Mesenchymal stem cell (in vitro differentiated cells and primary cell): ENCODE data around the gene PPARA.

Experiments
- DNase-seq: peaks from one replicate; pipeline ENCODE4 v3.0.0-alpha.2; 2013
- H2AFZ ChIP-seq: one replicate; pipeline ENCODE4 v1.6.1; 2013; ENCODE audit warnings: low read depth, mild to moderate bottlenecking, control low read depth, inconsistent platforms, low read length, moderate library complexity
- H2AK5ac ChIP-seq: 2 replicates; pipeline ENCODE4 v1.6.1; 2013; ENCODE audit warnings: low read length, moderate library complexity, mild to moderate bottlenecking, inconsistent platforms; ENCODE audit not compliant: severe bottlenecking
- H2BK120ac ChIP-seq: one replicate; pipeline ENCODE4 v1.6.1; 2013; ENCODE audit warnings: low read depth, mild to moderate bottlenecking, inconsistent platforms, low read length, moderate library complexity
- H2BK12ac ChIP-seq, 2 experiments: one replicate each; pipeline ENCODE4 v1.6.1; 2013; ENCODE audit warnings: inconsistent platforms in 2 of 2, low read length in 2 of 2, mild to moderate bottlenecking in 2 of 2, moderate library complexity in 2 of 2, control low read depth in 1 of 2
- H2BK15ac ChIP-seq: one replicate; pipeline ENCODE4 v1.6.1; 2013; ENCODE audit warnings: mild to moderate bottlenecking, low read depth, inconsistent platforms; ENCODE audit not compliant: poor library complexity, severe bottlenecking
- H2BK5ac ChIP-seq: 2 replicates; pipeline ENCODE4 v1.6.1; 2013; ENCODE audit warnings: low read depth, mild to moderate bottlenecking, low read length, control low read depth, inconsistent platforms; ENCODE audit not compliant: poor library complexity, severe bottlenecking
- H3K14ac ChIP-seq, 2 experiments: one replicate each; pipeline ENCODE4 v1.6.1; 2013; ENCODE audit warnings: inconsistent platforms in 2 of 2, low read length in 2 of 2, control low read depth in 1 of 2, mild to moderate bottlenecking in 1 of 2, moderate library complexity in 1 of 2
- H3K18ac ChIP-seq, 2 experiments: one replicate each; pipeline ENCODE4 v1.6.1; 2013; ENCODE audit warnings: inconsistent platforms in 2 of 2, low read length in 2 of 2, control low read depth in 1 of 2, low read depth in 1 of 2, mild to moderate bottlenecking in 1 of 2
- H3K23ac ChIP-seq, 2 experiments: one replicate each; pipeline ENCODE4 v1.6.1; 2013; ENCODE audit warnings: inconsistent platforms in 2 of 2, low read length in 2 of 2, mild to moderate bottlenecking in 2 of 2, moderate library complexity in 2 of 2, control low read depth in 1 of 2
- H3K27ac ChIP-seq: 2 replicates; pipeline ENCODE4 v1.5.1; 2013; ENCODE audit warnings: mild to moderate bottlenecking, moderate library complexity, low read length, control low read depth, inconsistent platforms; ENCODE audit not compliant: poor library complexity, severe bottlenecking
- H3K27me3 ChIP-seq, 2 experiments: 2 replicates each; pipeline versions ENCODE4 v1.6.1 to v1.7.0; 2013; ENCODE audit warnings: low read length in 2 of 2, mild to moderate bottlenecking in 2 of 2, moderate library complexity in 2 of 2, control low read depth in 1 of 2, inconsistent platforms in 1 of 2; ENCODE audit not compliant: control insufficient read depth in 1 of 2, insufficient read depth in 1 of 2
- H3K36me3 ChIP-seq, 2 experiments: 2 replicates each; pipeline versions ENCODE4 v1.6.1 to v1.7.0; 2013; ENCODE audit warnings: low read length in 2 of 2, control low read depth in 1 of 2, inconsistent platforms in 1 of 2, low read depth in 1 of 2, mild to moderate bottlenecking in 1 of 2; ENCODE audit not compliant: insufficient read depth in 2 of 2, control insufficient read depth in 1 of 2
- H3K4ac ChIP-seq, 2 experiments: one replicate each; pipeline ENCODE4 v1.6.1; 2013; ENCODE audit warnings: inconsistent platforms in 2 of 2, low read length in 2 of 2, mild to moderate bottlenecking in 2 of 2, moderate library complexity in 2 of 2, control low read depth in 1 of 2, low read depth in 1 of 2
- H3K4me1 ChIP-seq: 2 replicates; pipeline ENCODE4 v1.6.1; 2013; ENCODE audit warnings: low read depth, low read length, control low read depth; ENCODE audit not compliant: control insufficient read depth, insufficient read depth
- H3K4me2 ChIP-seq: 2 replicates; pipeline ENCODE4 v1.6.1; 2013; ENCODE audit warnings: low read length, mild to moderate bottlenecking, inconsistent platforms; ENCODE audit not compliant: poor library complexity, severe bottlenecking
- H3K4me3 ChIP-seq, 2 experiments: 2 replicates each; pipeline versions ENCODE4 v1.5.1 to v1.7.0; 2013; ENCODE audit warnings: low read length in 2 of 2, mild to moderate bottlenecking in 2 of 2, control low read depth in 1 of 2, low read depth in 1 of 2; ENCODE audit not compliant: insufficient read depth in 1 of 2
- H3K79me1 ChIP-seq: replicated peaks from 2 replicates; pipeline ENCODE4 v1.6.1; 2013; ENCODE audit warnings: mild to moderate bottlenecking, control low read depth, low read length, inconsistent platforms; ENCODE audit not compliant: poor library complexity, severe bottlenecking
- H3K9ac ChIP-seq: 2 replicates; pipeline ENCODE4 v1.7.0; 2013; ENCODE audit warnings: mild to moderate bottlenecking, low read length, moderate library complexity
- H3K9me3 ChIP-seq: 2 replicates; pipeline ENCODE4 v1.7.0; 2013; ENCODE audit warnings: mild to moderate bottlenecking, low read length; ENCODE audit not compliant: control insufficient read depth
- H4K8ac ChIP-seq: one replicate; pipeline ENCODE4 v1.6.1; 2013; ENCODE audit warnings: inconsistent platforms, mild to moderate bottlenecking, low read length, moderate library complexity
- H4K91ac ChIP-seq: one replicate; pipeline ENCODE4 v1.6.1; 2013; ENCODE audit warnings: mild to moderate bottlenecking, low read length, inconsistent platforms
- WGBS: methylation state at CpG from one replicate; pipeline ENCODE4 v1.1.7; 2013; ENCODE audit warnings: mixed read lengths; 5-methylcytosine and 5-hydroxymethylcytosine counted together

PPARA gene

GRCh38 chr22:46212195-46212594 is 61.9 kb downstream of the PPARA start:
- H3K79me1 ChIP-seq, result no peaks in the 10 kb centered on the region
- H3K9me3 ChIP-seq, result peaks cover 29% of the 10 kb centered on the region
- no peak overlapping the region for H4K8ac ChIP-seq
- H2BK12ac ChIP-seq, result no peak overlapping the region
- no peak overlapping the region for H2AFZ ChIP-seq
- H3K4me1 ChIP-seq, result no peaks in the 10 kb centered on the region
- no peak overlapping the region for H3K4me2 ChIP-seq
- no peak overlapping the region for H3K9ac ChIP-seq
- H3K27me3 ChIP-seq, result no peaks in the 10 kb centered on the region
- H2BK5ac ChIP-seq, result no peak overlapping the region
- no peak overlapping the region for H2BK120ac ChIP-seq
- H3K4me3 ChIP-seq, result no peak overlapping the region
- H3K23ac ChIP-seq, result no peak overlapping the region
- no peak overlapping the region for H3K4ac ChIP-seq
- no peak overlapping the region for H3K27ac ChIP-seq
- WGBS, result 78% methylated on average over 4 of the region's 4 CpGs
- H2BK15ac ChIP-seq, result no peak overlapping the region
- H4K91ac ChIP-seq, result no peak overlapping the region
- no peak overlapping the region for H2AK5ac ChIP-seq
- DNase-seq, result no peak
- H3K14ac ChIP-seq, result no peak overlapping the region
- peaks cover 31 to 73% of the 10 kb centered on the region in 2 experiments for H3K36me3 ChIP-seq
- no peak overlapping the region for H3K18ac ChIP-seq

- H3K27me3 ChIP-seq, result no peaks in the 10 kb centered on the region
- no peak overlapping the region for H3K9ac ChIP-seq
- H2BK5ac ChIP-seq, result no peak overlapping the region
- H3K4me3 ChIP-seq, result no peak overlapping the region
- H3K18ac ChIP-seq, result no peak overlapping the region
- no peak overlapping the region for H3K27ac ChIP-seq
- H3K4me2 ChIP-seq, result no peak overlapping the region
- 96% methylated on average over 4 of the region's 4 CpGs for WGBS
- H4K8ac ChIP-seq, result no peak overlapping the region
- H3K36me3 ChIP-seq, result peaks cover 31 to 75% of the 10 kb centered on the region in 2 experiments
- H2AFZ ChIP-seq, result no peak overlapping the region
- H3K79me1 ChIP-seq, result no peaks in the 10 kb centered on the region
- H2AK5ac ChIP-seq, result no peak overlapping the region
- no peak overlapping the region for H3K23ac ChIP-seq
- H2BK120ac ChIP-seq, result no peak overlapping the region
- H4K91ac ChIP-seq, result no peak overlapping the region
- no peaks in the 10 kb centered on the region for H3K4me1 ChIP-seq
- H3K14ac ChIP-seq, result no peak overlapping the region
- DNase-seq, result no peak
- no peak overlapping the region for H2BK12ac ChIP-seq
- H3K9me3 ChIP-seq, result peaks cover 29% of the 10 kb centered on the region
- H2BK15ac ChIP-seq, result no peak overlapping the region
- H3K4ac ChIP-seq, result no peak overlapping the region
These were observed 62.7 kb downstream of the PPARA start for GRCh38 chr22:46213052-46213451.

DNA sequence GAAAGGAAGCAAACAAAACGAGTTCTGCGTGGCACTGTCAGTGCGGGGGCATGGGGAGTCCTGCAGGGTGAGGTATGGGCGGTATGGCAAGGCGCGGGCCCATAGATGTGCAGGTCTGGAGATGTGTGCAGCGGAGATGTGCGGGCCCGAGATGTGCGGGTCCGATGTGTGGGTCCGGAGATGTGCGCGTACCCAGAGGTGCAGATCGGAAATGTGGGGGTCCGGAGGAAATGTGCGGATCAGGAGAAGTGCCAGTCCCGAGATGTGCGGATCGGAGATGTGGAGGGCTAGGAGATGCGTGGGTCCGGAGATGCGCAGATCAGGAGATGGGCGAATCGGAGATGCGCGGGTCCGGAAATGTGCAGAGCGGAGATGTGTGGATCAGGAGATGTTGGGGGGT is 63.8 kb downstream of the PPARA start:
- Histone ChIP-seq H2AFZ (no peak overlapping the region), H3K27ac (no peak overlapping the region), H3K36me3 (peaks cover 36 to 73% of the 10 kb centered on the region in 2 experiments), H3K4me1 (no peaks in the 10 kb centered on the region), H3K79me1 (no peaks in the 10 kb centered on the region), H3K27me3 (no peaks in the 10 kb centered on the region), H4K91ac (no peak overlapping the region), H4K8ac (no peak overlapping the region), H3K14ac (no peak overlapping the region), H3K23ac (no peak overlapping the region), H2AK5ac (no peak overlapping the region), H2BK12ac (no peak overlapping the region), H3K9me3 (peaks cover 22% of the 10 kb centered on the region), H2BK15ac (no peak overlapping the region), H3K9ac (no peak overlapping the region), H3K4me3 (no peak overlapping the region), H3K18ac (no peak overlapping the region), H3K4ac (no peak overlapping the region), H2BK5ac (no peak overlapping the region), H3K4me2 (no peak overlapping the region), H2BK120ac (no peak overlapping the region)
- no peak for DNase-seq
- WGBS, result 98% methylated on average over 29 of the region's 29 CpGs

- H3K23ac ChIP-seq, result no peak overlapping the region
- 97% methylated on average over 28 of the region's 28 CpGs for WGBS
These were observed 64.3 kb downstream of the PPARA start for GRCh38 chr22:46214616-46215015.

More at GRCh38 chr22:46214616-46215015, 64.3 kb downstream of the PPARA start:
- peaks cover 38 to 73% of the 10 kb centered on the region in 2 experiments for H3K36me3 ChIP-seq
- H2BK5ac ChIP-seq, result no peak overlapping the region
- no peak overlapping the region for H4K8ac ChIP-seq
- no peak overlapping the region for H3K4me2 ChIP-seq
- no peak overlapping the region for H4K91ac ChIP-seq
- no peak overlapping the region for H3K27ac ChIP-seq
- H3K9me3 ChIP-seq, result peaks cover 18% of the 10 kb centered on the region
- H3K18ac ChIP-seq, result no peak overlapping the region
- H3K9ac ChIP-seq, result no peak overlapping the region
- no peaks in the 10 kb centered on the region for H3K27me3 ChIP-seq
- no peak overlapping the region for H3K4me3 ChIP-seq
- no peak overlapping the region for H2AK5ac ChIP-seq
- H3K79me1 ChIP-seq, result no peaks in the 10 kb centered on the region
- no peak overlapping the region for H2AFZ ChIP-seq
- DNase-seq, result no peak
- no peak overlapping the region for H2BK15ac ChIP-seq
- H2BK12ac ChIP-seq, result no peak overlapping the region
- no peak overlapping the region for H3K4ac ChIP-seq
- H2BK120ac ChIP-seq, result no peak overlapping the region
- no peaks in the 10 kb centered on the region for H3K4me1 ChIP-seq
- H3K14ac ChIP-seq, result no peak overlapping the region
